GM12873 (cell line): ENCODE data around the gene PRRC2C.
A peak's percentile ranks its signal among the peaks of the same experiment; 100 is the strongest.

Source experiments
- CTCF ChIP-seq: IDR thresholded peaks from 2 replicates; pipeline ENCODE4 v1.5.1; 2012; ENCODE audit warnings: low read depth, mild to moderate bottlenecking, moderate library complexity, low read length, control low read depth; ENCODE audit not compliant: insufficient read depth; ENCODE audit errors: missing control alignments

Gene PRRC2C

DNA sequence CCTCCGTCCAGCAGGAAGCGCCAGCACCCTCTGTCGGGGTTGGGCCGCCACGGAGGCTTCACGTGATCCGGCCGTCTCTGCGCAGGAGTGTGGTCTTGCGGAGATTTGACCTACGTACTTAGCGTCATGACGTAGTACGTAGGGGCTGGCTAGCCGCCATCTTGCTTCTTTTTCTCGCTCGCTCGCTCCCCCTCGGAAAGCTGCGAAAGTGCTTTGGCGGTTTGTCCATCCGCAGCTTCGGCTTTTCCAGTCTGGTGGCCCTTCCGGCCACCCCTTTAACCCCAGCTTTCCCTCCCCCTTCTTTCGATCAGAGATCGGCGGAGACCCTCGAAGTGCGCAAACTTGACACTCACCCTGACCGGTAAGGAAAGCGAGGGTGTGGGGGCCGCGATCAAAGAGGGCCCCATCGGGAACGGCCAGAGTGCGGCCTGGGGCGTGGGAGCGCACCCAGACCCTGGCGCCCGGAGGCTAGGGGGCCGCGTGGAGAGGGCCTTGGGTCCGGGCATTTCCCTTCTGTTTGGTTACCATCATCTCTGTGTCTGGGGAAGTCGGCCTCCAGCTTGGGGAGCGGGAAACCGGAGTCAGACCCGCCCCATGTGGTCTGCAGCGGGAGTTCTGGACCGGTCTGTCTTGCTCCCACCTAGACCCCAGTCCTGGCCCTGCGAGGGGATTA, at the start of gene PRRC2C:
Gene PRRC2C (plus strand): TSS at position 156 of the 673 bp plus-strand sequence. CDS start 26,559 bp downstream, outside the sequence.
- TF ChIP-seq CTCF = peak; percentile 72

- no peak for TF ChIP-seq CTCF
These were observed 46.9 kb upstream of the PRRC2C start for GRCh38 chr1:171438441-171438840.

DNA sequence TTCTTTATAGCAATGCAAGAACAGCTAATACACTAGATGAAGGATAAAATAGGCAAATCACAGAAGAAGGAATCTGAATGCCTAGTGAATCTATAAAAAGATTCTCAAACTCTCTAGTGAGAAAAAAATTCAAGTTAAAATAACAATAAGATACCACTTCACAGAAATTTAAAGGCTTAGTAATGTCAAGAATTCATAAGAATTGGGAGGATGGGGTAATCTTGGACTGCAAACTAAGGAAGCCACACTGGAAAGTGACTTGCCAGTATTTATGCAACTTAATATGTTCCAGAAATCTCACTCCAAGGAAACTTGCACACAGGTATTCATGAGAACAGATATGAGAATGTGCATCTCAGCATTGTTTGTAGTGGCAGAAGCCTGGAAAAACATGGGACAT, 38.9 kb upstream of the PRRC2C start:
- TF ChIP-seq CTCF = no peak

GRCh38 chr1:171455967-171456366, 29.4 kb upstream of the PRRC2C start:
- no peak for TF ChIP-seq CTCF

GRCh38 chr1:171457412-171457811, 27.9 kb upstream of the PRRC2C start:
- no peak for TF ChIP-seq CTCF

DNA sequence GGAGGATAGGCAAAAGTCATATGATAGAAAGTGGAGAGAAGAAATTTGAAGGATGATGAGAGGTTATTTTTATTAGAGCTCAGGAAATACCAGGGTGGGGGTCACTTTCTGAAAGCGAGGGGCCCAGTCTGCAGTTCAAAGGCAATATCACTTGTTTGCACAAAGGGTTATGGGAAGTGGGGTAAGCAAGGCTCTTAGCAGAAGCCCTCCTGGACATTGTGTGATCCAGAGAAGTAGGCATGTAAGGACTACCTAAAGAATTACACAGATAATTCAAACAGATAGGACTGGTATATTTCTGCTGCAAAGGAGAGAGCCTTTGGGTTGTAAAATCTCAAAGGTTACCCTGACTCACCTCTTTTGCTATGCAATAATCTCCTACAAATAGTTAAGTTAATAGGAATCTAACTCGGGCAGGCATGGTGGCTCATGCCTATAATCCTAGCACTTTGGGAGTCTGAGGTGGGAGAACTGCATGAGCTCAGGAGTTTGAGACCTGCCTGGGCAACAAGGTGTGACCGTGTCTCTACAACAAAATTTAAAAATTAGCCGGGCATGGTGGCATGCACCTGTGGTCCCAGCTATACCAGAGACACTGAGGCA, 25.2 kb upstream of the PRRC2C start:
- TF ChIP-seq CTCF = no peak

DNA sequence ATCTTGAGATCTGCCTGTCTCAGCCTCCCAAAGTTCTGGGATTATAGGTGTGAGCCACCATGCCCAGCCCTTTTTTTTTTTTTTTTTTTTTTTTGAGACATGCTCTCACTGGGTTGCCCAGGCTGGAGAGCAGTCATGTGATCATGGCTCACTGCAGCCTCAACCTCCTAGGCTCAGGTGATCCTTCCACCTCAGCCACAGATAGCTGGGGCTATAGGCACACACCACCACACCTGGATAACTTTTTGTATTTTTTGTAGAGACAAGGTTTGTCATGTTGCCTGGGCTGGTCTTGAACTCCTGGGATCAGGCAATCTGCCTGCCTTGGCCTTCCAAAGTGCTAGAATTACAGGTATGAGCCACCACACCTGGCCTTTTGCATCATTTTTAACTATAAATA, 17.7 kb upstream of the PRRC2C start:
- no peak for TF ChIP-seq CTCF
